HFFc6 (cell line): Measurements from ENCODE around the gene PLXDC2. TPM values are rescaled to one million over a fixed set of nuclear protein-coding genes. Genes with fewer than 3 reads are reported as not detected.

ENCODE experiments used
- DNase-seq: peaks from one replicate; pipeline ENCODE4 v3.0.0-alpha.2; 2018
- H3K27ac Mint-ChIP-seq: 2 replicates; pipeline ENCODE4 v1.8.0; 2020; ENCODE audit warnings: mild to moderate bottlenecking, mixed read lengths
- H3K27me3 Mint-ChIP-seq: 2 replicates; pipeline ENCODE4 v1.8.0; 2021; ENCODE audit warnings: mild to moderate bottlenecking, moderate library complexity, mixed read lengths; ENCODE audit not compliant: insufficient read depth
- H3K36me3 Mint-ChIP-seq: 2 replicates; pipeline ENCODE4 v1.8.0; 2021; ENCODE audit warnings: low read depth, mixed read lengths
- H3K4me1 Mint-ChIP-seq: 2 replicates; pipeline ENCODE4 v1.8.0; 2020; ENCODE audit warnings: low read depth, mixed read lengths
- H3K4me3 Mint-ChIP-seq: 2 replicates; pipeline ENCODE4 v1.8.0; 2020; ENCODE audit warnings: mild to moderate bottlenecking, moderate library complexity, mixed read lengths
- H3K9me3 Mint-ChIP-seq: 2 replicates; pipeline ENCODE4 v1.8.0; 2020; ENCODE audit warnings: mild to moderate bottlenecking, mixed read lengths
- CTCF ChIP-seq: fragments of 200-600 bp; sonication (generic); IDR thresholded peaks from 2 replicates; pipeline ENCODE4 v1.5.0; 2021; ENCODE audit warnings: antibody characterized with exemption, mild to moderate bottlenecking
- total RNA-seq, 6 experiments: library from RNA; stranded (reverse); fragmentation: NEBNext Ultra II Directional; extraction: Animal tissue kit (Norgen Biotek cat#: 25700); gene quantifications; 2 replicates in 1 of 6; 3 replicates in 5 of 6; pipeline ENCODE4 v1.2.3, GENCODE V29; 2021

The PLXDC2 gene
- total RNA-seq, 6 experiments from 2014 or later, result 0.17 to 2.3 (median 0.36) TPM

GRCh38 chr10:20302033-20302432 is 485.8 kb downstream of the PLXDC2 start:
- Mint-ChIP-seq H3K27me3 (no peaks in the 10 kb centered on the region; the same call in 1 of the 2 replicates), H3K9me3 (peaks cover 61% of the 10 kb centered on the region), H3K4me3 (no peak overlapping the region), H3K36me3 (no peaks in the 10 kb centered on the region), H3K27ac (no peak overlapping the region), H3K4me1 (no peaks in the 10 kb centered on the region)
- no peak for TF ChIP-seq CTCF
- no peak for DNase-seq

DNA sequence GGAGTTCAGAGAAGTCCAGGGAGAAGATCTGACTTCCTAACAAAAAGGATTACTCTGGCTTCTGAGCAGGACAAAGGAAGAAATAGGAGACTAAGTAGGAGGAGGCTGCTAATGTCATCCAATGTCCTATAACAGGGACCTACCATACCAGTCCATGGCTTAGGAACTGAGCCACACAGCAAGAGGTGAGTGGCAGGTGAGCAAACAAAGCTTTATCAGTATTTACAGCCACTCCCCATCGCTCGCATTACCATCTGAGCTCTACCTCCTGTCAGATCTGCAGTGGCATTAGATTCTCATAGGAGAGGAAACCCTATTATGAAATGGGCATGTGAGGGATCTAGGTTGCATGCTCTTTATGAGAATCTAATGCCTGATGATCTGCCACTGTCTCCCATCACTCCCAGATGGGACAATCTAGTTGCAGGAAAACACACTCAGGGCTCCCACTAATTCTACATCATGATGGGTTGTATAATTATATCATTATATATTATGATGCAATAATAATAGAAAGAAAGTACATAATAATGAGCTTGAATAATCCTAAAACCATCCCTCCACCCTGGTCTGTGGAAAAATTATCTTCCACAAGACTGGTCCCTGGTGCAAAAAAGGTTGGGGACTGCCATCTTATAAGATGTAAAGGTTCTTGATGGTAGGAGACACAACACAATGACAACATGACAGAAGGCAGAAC is 487.4 kb downstream of the PLXDC2 start:
- TF ChIP-seq CTCF, result no peak
- H3K27ac Mint-ChIP-seq, result no peak overlapping the region
- no peaks in the 10 kb centered on the region; the same call in 1 of the 2 replicates for H3K36me3 Mint-ChIP-seq

DNA sequence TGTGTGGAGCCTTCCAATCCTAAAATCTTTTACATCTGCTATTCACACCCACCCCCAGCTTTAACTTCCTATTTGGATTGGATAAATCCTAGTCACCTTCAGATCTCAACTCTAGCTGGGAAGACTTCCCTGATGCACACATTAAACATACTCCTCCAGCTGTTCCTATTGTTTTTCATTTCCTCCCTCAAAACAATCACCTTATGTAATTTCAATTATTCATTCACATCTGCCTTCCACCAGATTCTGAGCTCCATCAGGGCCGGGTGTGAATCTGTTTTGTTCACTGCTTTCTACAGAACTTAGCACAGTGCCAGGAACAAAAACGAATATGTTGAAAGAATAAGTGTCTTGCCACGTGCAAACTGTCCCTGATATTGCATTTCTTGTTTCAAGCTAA is 497.4 kb downstream of the PLXDC2 start:
- DNase-seq, result no peak
- no peak overlapping the region for H3K4me3 Mint-ChIP-seq
- peaks cover 9% of the 10 kb centered on the region; the same call in 1 of the 2 replicates for H3K36me3 Mint-ChIP-seq
- TF ChIP-seq CTCF, result no peak
- no peaks in the 10 kb centered on the region for H3K27me3 Mint-ChIP-seq
- H3K9me3 Mint-ChIP-seq, result peaks cover 67% of the 10 kb centered on the region
- no peak overlapping the region for H3K27ac Mint-ChIP-seq
- no peaks in the 10 kb centered on the region for H3K4me1 Mint-ChIP-seq

More for the DNA sequence above, 487.4 kb downstream of the PLXDC2 start:
- no peaks in the 10 kb centered on the region for H3K4me1 Mint-ChIP-seq
- H3K9me3 Mint-ChIP-seq, result peaks cover 54% of the 10 kb centered on the region
- H3K4me3 Mint-ChIP-seq, result no peak overlapping the region
- H3K27me3 Mint-ChIP-seq, result no peaks in the 10 kb centered on the region
- no peak for DNase-seq

- Mint-ChIP-seq H3K27me3 (no peaks in the 10 kb centered on the region), H3K9me3 (peaks cover 67% of the 10 kb centered on the region), H3K4me1 (no peaks in the 10 kb centered on the region), H3K36me3 (peaks cover 8% of the 10 kb centered on the region; the same call in 1 of the 2 replicates), H3K27ac (no peak overlapping the region), H3K4me3 (no peak overlapping the region)
- no peak for TF ChIP-seq CTCF
- DNase-seq, result no peak
Measured at GRCh38 chr10:20314431-20314830, 498.2 kb downstream of the PLXDC2 start.

- H3K4me3 Mint-ChIP-seq, result no peak overlapping the region
- no peak for TF ChIP-seq CTCF
- DNase-seq, result no peak
- H3K27ac Mint-ChIP-seq, result no peak overlapping the region
- H3K9me3 Mint-ChIP-seq, result peaks cover 41% of the 10 kb centered on the region
- no peaks in the 10 kb centered on the region for H3K27me3 Mint-ChIP-seq
- no peaks in the 10 kb centered on the region for H3K4me1 Mint-ChIP-seq
- no peaks in the 10 kb centered on the region for H3K36me3 Mint-ChIP-seq
Measured at GRCh38 chr10:20327954-20328353, 511.7 kb downstream of the PLXDC2 start.
